ENCODE measurements around the gene P2RX4. TPM values are rescaled to one million over a fixed set of nuclear protein-coding genes. Genes with fewer than 3 reads are reported as not detected.
"Not testable (repeated sequence)": the region's sequence is repeated elsewhere in the genome, so short reads cannot be mapped to it uniquely, and the experiment has no call there.

The P2RX4 gene
- total RNA-seq, 4 donors from 2014 or later, result 20.1 to 57.2 (median 33.6) TPM

GRCh38 chr12:121205491-121205890 lies 4.4 kb upstream of the P2RX4 start:
- no peak for DNase-seq (ENCODE audit: low spot score in 2 of 2)
- 79 to 89% methylated on average over 7 of the region's 7 CpGs for WGBS, 2 donors
- TF ChIP-seq POLR2A (IDR thresholded peaks at IDR 0.05) (no peak), CTCF (IDR thresholded peaks at IDR 0.05) (no peak), EP300 (IDR thresholded peaks at IDR 0.05) (no peak)
- Histone ChIP-seq H3K4me1 (peaks cover 0 to 10% (median 2%) of the 10 kb centered on the region in 4 donors), H3K27ac (no peak overlapping the region), H3K4me3 (no peak overlapping the region), H3K36me3 (no peaks in the 10 kb centered on the region), H3K9me3 (no peaks in the 10 kb centered on the region), H3K27me3 (no peaks in the 10 kb centered on the region)

GRCh38 chr12:121208571-121208970 lies 1.4 kb upstream of the P2RX4 start:
- not testable (repeated sequence) for DNase-seq (ENCODE audit: low spot score in 2 of 2); H3K27me3 ChIP-seq; H3K9me3 ChIP-seq; H3K4me3 ChIP-seq; H3K36me3 ChIP-seq
- Histone ChIP-seq H3K4me1 (peaks cover 0 to 29% (median 8%) of the 10 kb centered on the region in 4 donors), H3K27ac (peak overlapping the region in 1 of 4 donors; percentile 96)
- WGBS, 2 donors, result 80 to 84% methylated on average over 10 of the region's 10 CpGs

GRCh38 chr12:121209221-121209620 lies 708 bp upstream of the P2RX4 start:
- no peak for DNase-seq (ENCODE audit: low spot score in 2 of 2)
- Histone ChIP-seq H3K9me3 (no peaks in the 10 kb centered on the region), H3K27me3 (no peaks in the 10 kb centered on the region), H3K4me3 (peak overlapping the region in 3 of 4 donors; percentile 66 to 93 (median 81)), H3K36me3 (peaks cover 0 to 12% (median 0%) of the 10 kb centered on the region in 3 donors), H3K27ac (peak overlapping the region in 3 of 4 donors; percentile 89 to 97 (median 96)), H3K4me1 (peaks cover 0 to 30% (median 10%) of the 10 kb centered on the region in 4 donors)
- WGBS, 2 donors, result 82 to 85% methylated on average over 15 of the region's 15 CpGs
- TF ChIP-seq CTCF (IDR thresholded peaks at IDR 0.05) (no peak), EP300 (IDR thresholded peaks at IDR 0.05) (no peak), POLR2A (IDR thresholded peaks at IDR 0.05) (no peak)

GRCh38 chr12:121212875-121213274 lies 2.9 kb downstream of the P2RX4 start:
- Histone ChIP-seq H3K4me1 (peaks cover 0 to 37% (median 20%) of the 10 kb centered on the region in 4 donors), H3K27ac (no peak overlapping the region), H3K27me3 (no peaks in the 10 kb centered on the region), H3K36me3 (peaks cover 0 to 25% (median under 1%) of the 10 kb centered on the region in 3 donors), H3K9me3 (no peaks in the 10 kb centered on the region), H3K4me3 (no peak overlapping the region)
- whole genome bisulfite sequencing, 2 donors, result 93 to 100% methylated on average over 5 of the region's 5 CpGs
- TF ChIP-seq EP300 (IDR thresholded peaks at IDR 0.05) (no peak), POLR2A (IDR thresholded peaks at IDR 0.05) (no peak), CTCF (IDR thresholded peaks at IDR 0.05) (no peak)
- DNase-seq (ENCODE audit: low spot score in 2 of 2), result no peak

- Histone ChIP-seq H3K36me3 (peaks cover 0 to 39% (median 10%) of the 10 kb centered on the region in 3 donors), H3K4me1 (peaks cover 0 to 30% (median 19%) of the 10 kb centered on the region in 4 donors), H3K9me3 (no peaks in the 10 kb centered on the region), H3K4me3 (no peak overlapping the region), H3K27ac (peak overlapping the region in 3 of 4 donors; percentile 51 to 73 (median 57)), H3K27me3 (no peaks in the 10 kb centered on the region)
- no peak for DNase-seq (ENCODE audit: low spot score in 2 of 2)
- TF ChIP-seq POLR2A (IDR thresholded peaks at IDR 0.05) (no peak), EP300 (IDR thresholded peaks at IDR 0.05) (no peak)
- 78 to 81% methylated on average over 11 of the region's 11 CpGs for WGBS, 2 donors
Observed at GRCh38 chr12:121214166-121214777, 4.3 kb downstream of the P2RX4 start.

- H3K9me3 ChIP-seq, result no peaks in the 10 kb centered on the region
- H3K36me3 ChIP-seq, result peaks cover 0 to 39% (median 10%) of the 10 kb centered on the region in 3 donors
- peaks cover 0 to 30% (median 18%) of the 10 kb centered on the region in 4 donors for H3K4me1 ChIP-seq
- no peaks in the 10 kb centered on the region for H3K27me3 ChIP-seq
- TF ChIP-seq CTCF (IDR thresholded peaks at IDR 0.05) (no peak), EP300 (IDR thresholded peaks at IDR 0.05) (no peak), POLR2A (IDR thresholded peaks at IDR 0.05) (no peak)
- WGBS, 2 donors, result 60 to 66% methylated on average over 14 of the region's 14 CpGs
- H3K27ac ChIP-seq, result peak overlapping the region in 3 of 4 donors; percentile 51 to 73 (median 57)
- no peak overlapping the region for H3K4me3 ChIP-seq
- no peak for DNase-seq (ENCODE audit: low spot score in 2 of 2)
Observed at GRCh38 chr12:121214855-121215745, 5.2 kb downstream of the P2RX4 start.

Data from tibial nerve (tissue), 4 donors.